Smooth muscle cell (in vitro differentiated cells): ENCODE results near the gene SMYD2. TPM values are rescaled to one million over a fixed set of nuclear protein-coding genes. Genes with fewer than 3 reads are reported as not detected.

Experiments used
- DNase-seq: peaks from one replicate; lab custom pipeline; 2025; ENCODE audit not compliant: unreplicated experiment; lab: John Stamatoyannopoulos, UW
- H2AFZ ChIP-seq: fragments of 200-600 bp; sonication (generic); 2 replicates; pipeline ENCODE4 v1.6.0; 2016; ENCODE audit warnings: antibody characterized with exemption, low read depth, mild to moderate bottlenecking
- H3F3A ChIP-seq: fragments of 200-600 bp; sonication (generic); 2 replicates; pipeline ENCODE4 v1.6.0; 2017; ENCODE audit warnings: antibody characterized with exemption, low read depth
- H3K27ac ChIP-seq: fragments of 200-600 bp; sonication (generic); 2 replicates; pipeline ENCODE4 v1.5.1; 2016; ENCODE audit warnings: low read depth, mild to moderate bottlenecking
- H3K27me3 ChIP-seq: fragments of 200-600 bp; sonication (generic); 2 replicates; pipeline ENCODE4 v1.6.1; 2016; ENCODE audit warnings: low read depth, mild to moderate bottlenecking
- H3K36me3 ChIP-seq: fragments of 200-600 bp; sonication (generic); 2 replicates; pipeline ENCODE4 v1.5.1; 2016; ENCODE audit warnings: low read depth
- H3K4me1 ChIP-seq: fragments of 200-600 bp; sonication (generic); 2 replicates; pipeline ENCODE4 v1.5.1; 2016; ENCODE audit warnings: low read depth
- H3K4me2 ChIP-seq: fragments of 200-600 bp; sonication (generic); 2 replicates; pipeline ENCODE4 v1.6.0; 2016; ENCODE audit warnings: mild to moderate bottlenecking
- H3K4me3 ChIP-seq: fragments of 200-600 bp; sonication (generic); 2 replicates; pipeline ENCODE4 v1.5.1; 2016; ENCODE audit warnings: mild to moderate bottlenecking
- H3K79me2 ChIP-seq: fragments of 200-600 bp; sonication (generic); 2 replicates; pipeline ENCODE4 v1.6.0; 2016; ENCODE audit warnings: low read depth, mild to moderate bottlenecking
- H3K9ac ChIP-seq: fragments of 200-600 bp; sonication (generic); 2 replicates; pipeline ENCODE4 v1.6.0; 2016; ENCODE audit warnings: low read depth
- H3K9me3 ChIP-seq: fragments of 200-600 bp; sonication (generic); replicated peaks from 2 replicates; pipeline ENCODE4 v1.5.1; 2016; ENCODE audit warnings: low read depth
- H4K20me1 ChIP-seq: fragments of 200-600 bp; sonication (generic); 2 replicates; pipeline ENCODE4 v1.6.0; 2016; ENCODE audit warnings: low read depth
- WGBS: methylation state at CpG from one replicate; pipeline ENCODE4 v1.1.7; 2016; ENCODE audit warnings: low lambda C conversion rate; 5-methylcytosine and 5-hydroxymethylcytosine counted together
- polyA plus RNA-seq: library from polyadenylated mRNA; unstranded; fragments of >200 nt; fragmentation: Nextera tagmentation; extraction: Ambion mirVana; gene quantifications from 2 replicates; pipeline ENCODE4 v1.2.1, GENCODE V29; 2016
- total RNA-seq: library from RNA; depleted of rRNA; stranded (reverse); fragments of >200 nt; gene quantifications from 2 replicates; pipeline ENCODE4 v1.2.3, GENCODE V29; 2014
- TF ChIP-seq, protein P1 (sequence below): fragments of 200-600 bp; sonication (generic); IDR thresholded peaks from 2 replicates; pipeline ENCODE4 v1.5.1; 2017; ENCODE audit warnings: borderline replicate concordance, mild to moderate bottlenecking, antibody characterized with exemption; ENCODE audit not compliant: insufficient read depth, poor library complexity, severe bottlenecking

The SMYD2 gene
- total and polyA plus RNA-seq, 2 experiments from 2014 or later: 31.1 to 39.7 TPM

- Histone ChIP-seq H3K27me3 (no peaks in the 10 kb centered on the region), H2AFZ (no peak overlapping the region), H3K9me3 (no peaks in the 10 kb centered on the region), H3K79me2 (no peaks in the 10 kb centered on the region), H3F3A (no peaks in the 10 kb centered on the region), H3K4me2 (no peak overlapping the region), H4K20me1 (no peaks in the 10 kb centered on the region), H3K4me1 (no peaks in the 10 kb centered on the region), H3K36me3 (no peaks in the 10 kb centered on the region), H3K27ac (no peak overlapping the region), H3K9ac (no peak overlapping the region), H3K4me3 (no peak overlapping the region)
- DNase-seq: no peak
- TF ChIP-seq, protein P1, sequence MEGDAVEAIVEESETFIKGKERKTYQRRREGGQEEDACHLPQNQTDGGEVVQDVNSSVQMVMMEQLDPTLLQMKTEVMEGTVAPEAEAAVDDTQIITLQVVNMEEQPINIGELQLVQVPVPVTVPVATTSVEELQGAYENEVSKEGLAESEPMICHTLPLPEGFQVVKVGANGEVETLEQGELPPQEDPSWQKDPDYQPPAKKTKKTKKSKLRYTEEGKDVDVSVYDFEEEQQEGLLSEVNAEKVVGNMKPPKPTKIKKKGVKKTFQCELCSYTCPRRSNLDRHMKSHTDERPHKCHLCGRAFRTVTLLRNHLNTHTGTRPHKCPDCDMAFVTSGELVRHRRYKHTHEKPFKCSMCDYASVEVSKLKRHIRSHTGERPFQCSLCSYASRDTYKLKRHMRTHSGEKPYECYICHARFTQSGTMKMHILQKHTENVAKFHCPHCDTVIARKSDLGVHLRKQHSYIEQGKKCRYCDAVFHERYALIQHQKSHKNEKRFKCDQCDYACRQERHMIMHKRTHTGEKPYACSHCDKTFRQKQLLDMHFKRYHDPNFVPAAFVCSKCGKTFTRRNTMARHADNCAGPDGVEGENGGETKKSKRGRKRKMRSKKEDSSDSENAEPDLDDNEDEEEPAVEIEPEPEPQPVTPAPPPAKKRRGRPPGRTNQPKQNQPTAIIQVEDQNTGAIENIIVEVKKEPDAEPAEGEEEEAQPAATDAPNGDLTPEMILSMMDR: no peak
- 90% methylated on average over 4 of the region's 4 CpGs for WGBS
Measured at GRCh38 chr1:214338212-214338611, 57.3 kb downstream of the SMYD2 start.

GRCh38 chr1:214341459-214341858 is 60.5 kb downstream of the SMYD2 start:
- H3K4me1 ChIP-seq: no peaks in the 10 kb centered on the region
- no peak overlapping the region for H3K4me2 ChIP-seq
- no peak overlapping the region for H2AFZ ChIP-seq
- H3K27ac ChIP-seq: no peak overlapping the region
- no peaks in the 10 kb centered on the region for H3K79me2 ChIP-seq
- 96% methylated on average over 3 of the region's 3 CpGs for WGBS
- DNase-seq: no peak
- no peak overlapping the region for H3K4me3 ChIP-seq
- no peaks in the 10 kb centered on the region for H4K20me1 ChIP-seq
- no peaks in the 10 kb centered on the region for H3K36me3 ChIP-seq
- TF ChIP-seq, protein P1: no peak
- H3K27me3 ChIP-seq: no peaks in the 10 kb centered on the region
- H3K9me3 ChIP-seq: no peaks in the 10 kb centered on the region
- no peaks in the 10 kb centered on the region for H3F3A ChIP-seq
- no peak overlapping the region for H3K9ac ChIP-seq

DNA sequence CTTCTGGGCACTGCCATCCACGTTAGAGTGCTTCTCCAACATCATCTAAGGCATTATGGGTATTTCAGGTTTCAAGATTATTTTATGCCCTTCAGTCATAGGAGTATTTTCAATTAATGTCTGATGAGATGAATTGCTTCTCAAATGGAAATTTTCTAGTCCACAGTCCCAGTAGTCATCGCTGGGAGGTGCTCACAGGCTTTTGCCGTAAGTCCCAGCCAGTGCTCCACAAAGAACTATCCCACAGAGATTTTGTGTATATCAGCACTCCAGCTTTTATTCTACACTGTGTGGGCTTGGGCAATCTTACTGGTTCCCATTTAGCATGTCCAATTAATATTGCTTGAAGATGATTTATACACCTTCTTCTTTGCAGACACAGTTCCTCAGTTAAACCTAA is 61.0 kb downstream of the SMYD2 start:
- TF ChIP-seq, protein P1: no peak
- Histone ChIP-seq H3K9ac (no peak overlapping the region), H3K4me1 (no peaks in the 10 kb centered on the region), H4K20me1 (no peaks in the 10 kb centered on the region), H3F3A (no peaks in the 10 kb centered on the region), H2AFZ (no peak overlapping the region), H3K9me3 (no peaks in the 10 kb centered on the region), H3K4me2 (no peak overlapping the region), H3K79me2 (no peaks in the 10 kb centered on the region), H3K36me3 (no peaks in the 10 kb centered on the region), H3K4me3 (no peak overlapping the region), H3K27ac (no peak overlapping the region), H3K27me3 (no peaks in the 10 kb centered on the region)
- 90% methylated on average over 3 of the region's 3 CpGs for WGBS
- no peak for DNase-seq

GRCh38 chr1:214342525-214342924 is 61.6 kb downstream of the SMYD2 start:
- Histone ChIP-seq H3K27ac (no peak overlapping the region), H3K9ac (no peak overlapping the region), H4K20me1 (no peaks in the 10 kb centered on the region), H3K4me1 (no peaks in the 10 kb centered on the region), H3K4me2 (no peak overlapping the region), H3K4me3 (no peak overlapping the region), H3K9me3 (no peaks in the 10 kb centered on the region), H2AFZ (no peak overlapping the region), H3K27me3 (no peaks in the 10 kb centered on the region), H3K79me2 (no peaks in the 10 kb centered on the region), H3K36me3 (no peaks in the 10 kb centered on the region), H3F3A (no peaks in the 10 kb centered on the region)
- TF ChIP-seq, protein P1: no peak
- no peak for DNase-seq
